OCI-LY7 (cell line): Measurements from ENCODE around the gene PIK3R6.

Source experiments
- EZH2phosphoT487 ChIP-seq: fragments of 200-600 bp; sonication (generic); IDR thresholded peaks from 2 replicates; pipeline ENCODE4 v1.6.1; 2018; ENCODE audit warnings: low read depth, borderline replicate concordance, mild to moderate bottlenecking, mixed run types, antibody characterized with exemption, low read length, moderate library complexity, mixed read lengths
- TF ChIP-seq, protein P1 (sequence below): fragments of 200-600 bp; sonication (generic); conservative IDR thresholded peaks from 2 replicates; pipeline ENCODE4 v1.5.1; 2014; ENCODE audit warnings: mild to moderate bottlenecking, antibody characterized with exemption, low read length, moderate library complexity, mixed read lengths

DNA sequence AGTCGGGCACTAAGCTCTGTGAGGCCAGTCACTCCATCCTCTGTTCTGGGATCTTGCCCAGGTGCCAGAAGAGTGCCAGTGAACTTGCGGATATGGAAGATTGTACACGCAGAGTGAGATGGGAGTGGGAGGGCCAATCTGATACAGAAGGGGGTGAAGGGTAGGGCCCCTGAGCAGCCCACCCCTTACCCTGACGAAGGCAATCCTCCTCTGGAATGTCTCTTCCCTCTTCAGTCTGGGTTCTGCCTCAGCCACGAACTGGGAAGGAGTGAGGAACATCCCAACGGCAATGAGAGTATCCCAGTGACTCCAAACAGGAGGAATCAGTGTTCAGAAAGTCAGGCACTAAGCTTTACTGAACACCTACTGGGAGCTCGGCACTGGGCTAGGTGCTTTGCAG is 11.9 kb upstream of the PIK3R6 start:
- TF ChIP-seq, protein P1, sequence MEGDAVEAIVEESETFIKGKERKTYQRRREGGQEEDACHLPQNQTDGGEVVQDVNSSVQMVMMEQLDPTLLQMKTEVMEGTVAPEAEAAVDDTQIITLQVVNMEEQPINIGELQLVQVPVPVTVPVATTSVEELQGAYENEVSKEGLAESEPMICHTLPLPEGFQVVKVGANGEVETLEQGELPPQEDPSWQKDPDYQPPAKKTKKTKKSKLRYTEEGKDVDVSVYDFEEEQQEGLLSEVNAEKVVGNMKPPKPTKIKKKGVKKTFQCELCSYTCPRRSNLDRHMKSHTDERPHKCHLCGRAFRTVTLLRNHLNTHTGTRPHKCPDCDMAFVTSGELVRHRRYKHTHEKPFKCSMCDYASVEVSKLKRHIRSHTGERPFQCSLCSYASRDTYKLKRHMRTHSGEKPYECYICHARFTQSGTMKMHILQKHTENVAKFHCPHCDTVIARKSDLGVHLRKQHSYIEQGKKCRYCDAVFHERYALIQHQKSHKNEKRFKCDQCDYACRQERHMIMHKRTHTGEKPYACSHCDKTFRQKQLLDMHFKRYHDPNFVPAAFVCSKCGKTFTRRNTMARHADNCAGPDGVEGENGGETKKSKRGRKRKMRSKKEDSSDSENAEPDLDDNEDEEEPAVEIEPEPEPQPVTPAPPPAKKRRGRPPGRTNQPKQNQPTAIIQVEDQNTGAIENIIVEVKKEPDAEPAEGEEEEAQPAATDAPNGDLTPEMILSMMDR, result no peak
- no peak for TF ChIP-seq EZH2phosphoT487
